ENCODE data around the gene JUNB.

DNA sequence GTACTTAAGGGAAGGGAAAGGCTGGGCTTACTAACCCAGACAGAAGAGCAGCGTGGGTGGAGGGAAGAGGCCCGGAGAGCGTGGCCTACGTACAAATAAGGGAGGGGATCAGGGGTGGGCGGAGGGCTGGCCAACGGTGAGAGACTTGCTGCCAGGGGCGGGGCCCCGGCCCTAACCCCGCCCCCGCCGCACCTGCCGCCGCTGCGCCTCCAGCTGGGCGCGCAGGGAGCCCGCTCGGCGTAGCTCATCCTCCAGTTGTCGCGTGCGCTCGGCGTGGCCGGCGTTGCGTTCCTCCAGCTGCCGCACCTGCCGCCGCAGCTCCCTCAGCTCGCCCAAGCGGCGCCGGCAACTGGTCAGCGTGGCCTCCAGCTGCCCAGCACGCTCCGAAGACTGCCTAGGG, 21.6 kb upstream of the JUNB start:
- TF ChIP-seq, protein P1, sequence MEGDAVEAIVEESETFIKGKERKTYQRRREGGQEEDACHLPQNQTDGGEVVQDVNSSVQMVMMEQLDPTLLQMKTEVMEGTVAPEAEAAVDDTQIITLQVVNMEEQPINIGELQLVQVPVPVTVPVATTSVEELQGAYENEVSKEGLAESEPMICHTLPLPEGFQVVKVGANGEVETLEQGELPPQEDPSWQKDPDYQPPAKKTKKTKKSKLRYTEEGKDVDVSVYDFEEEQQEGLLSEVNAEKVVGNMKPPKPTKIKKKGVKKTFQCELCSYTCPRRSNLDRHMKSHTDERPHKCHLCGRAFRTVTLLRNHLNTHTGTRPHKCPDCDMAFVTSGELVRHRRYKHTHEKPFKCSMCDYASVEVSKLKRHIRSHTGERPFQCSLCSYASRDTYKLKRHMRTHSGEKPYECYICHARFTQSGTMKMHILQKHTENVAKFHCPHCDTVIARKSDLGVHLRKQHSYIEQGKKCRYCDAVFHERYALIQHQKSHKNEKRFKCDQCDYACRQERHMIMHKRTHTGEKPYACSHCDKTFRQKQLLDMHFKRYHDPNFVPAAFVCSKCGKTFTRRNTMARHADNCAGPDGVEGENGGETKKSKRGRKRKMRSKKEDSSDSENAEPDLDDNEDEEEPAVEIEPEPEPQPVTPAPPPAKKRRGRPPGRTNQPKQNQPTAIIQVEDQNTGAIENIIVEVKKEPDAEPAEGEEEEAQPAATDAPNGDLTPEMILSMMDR (IDR thresholded peaks at IDR 0.05; ENCODE audit: low read depth, low read length): no peak
- no peak for TF ChIP-seq EZH2phosphoT487 (IDR thresholded peaks at IDR 0.05; ENCODE audit: low read depth)
